Uterus (tissue), 4 donors: ENCODE measurements around the gene PSTK. TPM values are rescaled to one million over a fixed set of nuclear protein-coding genes. Genes with fewer than 3 reads are reported as not detected.

Experiments used
- DNase-seq, 2 donors: peaks; one replicate each; pipeline ENCODE4 v3.0.0-alpha.2; 2019 to 2020
- H3K27ac ChIP-seq, 2 donors: fragments of 200-600 bp; sonication (generic); 1 replicate in 1 of 2; 2 replicates in 1 of 2; pipeline ENCODE4 v1.5.1; 2016 to 2018
- H3K27me3 ChIP-seq, 2 donors: fragments of 200-600 bp; sonication (generic); one replicate each; pipeline ENCODE4 v1.5.1; 2018 to 2019; ENCODE audit warnings: control low read depth in 1 of 2
- H3K36me3 ChIP-seq, 2 donors: fragments of 200-600 bp; sonication (generic); one replicate each; pipeline ENCODE4 v1.5.1; 2019; ENCODE audit warnings: control low read depth in 1 of 2
- H3K4me1 ChIP-seq, 2 donors: fragments of 200-600 bp; sonication (generic); one replicate each; pipeline ENCODE4 v1.5.1; 2018 to 2019; ENCODE audit warnings: control low read depth in 1 of 2
- H3K4me3 ChIP-seq, 2 donors: fragments of 200-600 bp; sonication (generic); 1 replicate in 1 of 2; 2 replicates in 1 of 2; pipeline ENCODE4 v1.5.1; 2018 to 2019; ENCODE audit warnings: mild to moderate bottlenecking in 1 of 2
- H3K9me3 ChIP-seq, 2 donors: fragments of 200-600 bp; sonication (generic); one replicate each; pipeline ENCODE4 v1.5.1; 2019; ENCODE audit warnings: control low read depth in 1 of 2
- CTCF ChIP-seq, 4 experiments: fragments of 200-600 bp in 2 of 4; fragments of 450-650 bp in 2 of 4; sonication (generic) in 2 of 4; IDR thresholded peaks; one replicate each; pipeline ENCODE4 v1.5.1; 2016 to 2019; ENCODE audit warnings: antibody characterized with exemption in 4 of 4, mild to moderate bottlenecking in 2 of 4, moderate library complexity in 1 of 4
- POLR2A ChIP-seq, 2 donors: fragments of 450-650 bp; IDR thresholded peaks; one replicate each; pipeline ENCODE4 v1.6.1; 2016; ENCODE audit warnings: antibody characterized with exemption in 2 of 2, mild to moderate bottlenecking in 1 of 2, moderate library complexity in 1 of 2
- intact Hi-C: fragments of 100-400 bp; cut with DNase I; formaldehyde crosslinking; loops from one replicate; pipeline ENCODE4 v1.15.1; 2023; ENCODE audit warnings: low total_unique reads
- total RNA-seq, 4 donors: library from RNA; depleted of rRNA in 3 of 4; stranded (reverse); fragments of >200 nt in 3 of 4; gene quantifications; one replicate each; pipeline versions ENCODE4 v1.1.0 to v1.2.4, GENCODE V29; 2014 to 2023
- donor health status: DM: yes; HTN: yes; CAD: no.

PSTK gene
- total RNA-seq: 10 to 100 TPM in 1 of 4 donors, 1 to 10 TPM in 2, under 1 TPM in 1; 0.77 to 11.2 (median 2.1) TPM

- intact Hi-C loops: no loop called here
- Histone ChIP-seq H3K4me1 (no peaks in the 10 kb centered on the region), H3K36me3 (no peaks in the 10 kb centered on the region), H3K9me3 (no peaks in the 10 kb centered on the region), H3K4me3 (peak within 1 kb of the TSS; percentile 77 to 79), H3K27me3 (no peaks in the 10 kb centered on the region), H3K27ac (peak within 1 kb of the TSS; percentile 89 to 94)
- TF ChIP-seq CTCF (IDR thresholded peaks at IDR 0.05): peak; percentile 95 to 99 (median 98)
- TF ChIP-seq POLR2A (IDR thresholded peaks at IDR 0.05): peak in 1 of 2 donors; percentile 73
- peak; percentile 91 for DNase-seq
Measured at GRCh38 chr10:122980209-122981065, at the start of gene PSTK. TSS of gene PSTK (plus strand) at chr10:122980401. CDS start at chr10:122980480, 79 bp downstream.

- DNase-seq: no peak
- H3K4me3 ChIP-seq: no peak overlapping the region
- intact Hi-C loops: no loop called here
- no peaks in the 10 kb centered on the region for H3K4me1 ChIP-seq
- TF ChIP-seq POLR2A (IDR thresholded peaks at IDR 0.05) (no peak), CTCF (IDR thresholded peaks at IDR 0.05) (no peak)
- H3K36me3 ChIP-seq: no peaks in the 10 kb centered on the region
- no peaks in the 10 kb centered on the region for H3K27me3 ChIP-seq
- H3K9me3 ChIP-seq: no peaks in the 10 kb centered on the region
- H3K27ac ChIP-seq: no peak overlapping the region
Measured at GRCh38 chr10:122931088-122931906, 48.9 kb upstream of the PSTK start.

GRCh38 chr10:122939133-122939855, 40.9 kb upstream of the PSTK start:
- Histone ChIP-seq H3K4me3 (no peak overlapping the region), H3K27ac (no peak overlapping the region), H3K9me3 (no peaks in the 10 kb centered on the region), H3K27me3 (no peaks in the 10 kb centered on the region), H3K4me1 (no peaks in the 10 kb centered on the region), H3K36me3 (no peaks in the 10 kb centered on the region)
- intact Hi-C loops: no loop called here
- TF ChIP-seq CTCF (IDR thresholded peaks at IDR 0.05) (no peak), POLR2A (IDR thresholded peaks at IDR 0.05) (no peak)
- DNase-seq: no peak

GRCh38 chr10:122939856-122940543, 40.2 kb upstream of the PSTK start:
- H3K27ac ChIP-seq: no peak overlapping the region
- no peaks in the 10 kb centered on the region for H3K36me3 ChIP-seq
- H3K27me3 ChIP-seq: no peaks in the 10 kb centered on the region
- no peak for TF ChIP-seq POLR2A (IDR thresholded peaks at IDR 0.05)
- TF ChIP-seq CTCF (IDR thresholded peaks at IDR 0.05): no peak
- intact Hi-C loops: no loop called here
- no peak for DNase-seq
- no peaks in the 10 kb centered on the region for H3K9me3 ChIP-seq
- no peak overlapping the region for H3K4me3 ChIP-seq
- H3K4me1 ChIP-seq: no peaks in the 10 kb centered on the region
